Calu3 (cell line): ENCODE data around the gene USP48. TPM values are rescaled to one million over a fixed set of nuclear protein-coding genes. Genes with fewer than 3 reads are reported as not detected.
A peak's percentile ranks its signal among the peaks of the same experiment; 100 is the strongest.

Experiments
- BruUV-seq: library from RNA; stranded (reverse); fragments of 400-500 nt; replicated peaks from 2 replicates; lab custom pipeline; 2021; lab: Mats Ljungman, UMichigan
- CTCF ChIA-PET: fragments of 300-600 bp; sonication (Branson Sonifier 250); formaldehyde crosslinking; loops from one replicate; lab custom pipeline; 2022; ENCODE audit warnings: antibody characterized with exemption; lab: Charles Lee
- DNase-seq: peaks from one replicate; pipeline ENCODE4 v3.0.0; 2022
- H3K27ac Mint-ChIP-seq: one replicate; pipeline ENCODE4 v1.8.0; 2022; ENCODE audit warnings: mixed read lengths; ENCODE audit not compliant: unreplicated experiment
- H3K27me3 Mint-ChIP-seq: one replicate; pipeline ENCODE4 v1.8.0; 2022; ENCODE audit warnings: mixed read lengths; ENCODE audit not compliant: unreplicated experiment
- H3K36me3 Mint-ChIP-seq: one replicate; pipeline ENCODE4 v1.8.0; 2022; ENCODE audit warnings: mild to moderate bottlenecking, moderate library complexity, mixed read lengths; ENCODE audit not compliant: insufficient read depth, unreplicated experiment
- H3K4me1 Mint-ChIP-seq: one replicate; pipeline ENCODE4 v1.8.0; 2022; ENCODE audit warnings: mild to moderate bottlenecking, low read depth, mixed read lengths; ENCODE audit not compliant: unreplicated experiment
- H3K4me3 Mint-ChIP-seq: one replicate; pipeline ENCODE4 v1.8.0; 2022; ENCODE audit warnings: mild to moderate bottlenecking, low read depth, moderate library complexity, mixed read lengths; ENCODE audit not compliant: unreplicated experiment
- H3K9me3 Mint-ChIP-seq: one replicate; pipeline ENCODE4 v1.8.0; 2022; ENCODE audit warnings: low read depth, mixed read lengths; ENCODE audit not compliant: unreplicated experiment
- CTCF ChIP-seq: fragments of 200-600 bp; IDR thresholded peaks from one replicate; pipeline ENCODE4 v1.8.0; 2022; ENCODE audit warnings: antibody characterized with exemption; ENCODE audit not compliant: unreplicated experiment
- intact Hi-C: fragments of 100-400 bp; cut with micrococcal nuclease; formaldehyde crosslinking; loops from one replicate; pipeline ENCODE4 v1.10.0; 2022; ENCODE audit not compliant: unreplicated experiment
- total RNA-seq: library from RNA; stranded (reverse); gene quantifications from 2 replicates; pipeline ENCODE4 v1.2.3, GENCODE V29; 2022

Gene USP48
- total RNA-seq, 1 experiment from 2014 or later: 56.6 TPM

GRCh38 chr1:21652101-21652936, 130.6 kb downstream of the USP48 start:
- Mint-ChIP-seq H3K27me3 (no peaks in the 10 kb centered on the region), H3K4me3 (peak overlapping the region; percentile 74), H3K9me3 (no peaks in the 10 kb centered on the region), H3K4me1 (peaks cover 25% of the 10 kb centered on the region), H3K27ac (peak overlapping the region; percentile 57), H3K36me3 (peaks cover 17% of the 10 kb centered on the region)
- no TSS peak for BruUV-seq
- no peak for TF ChIP-seq CTCF
- CTCF ChIA-PET: interaction anchor here (0.8 kb wide), 1 partner anchor 29 kb away, joined by 4 read pairs; no protein-coding TSS in a partner anchor
- intact Hi-C loops: loop anchor here (10.0 kb wide), 1 partner anchor 138 kb away; no protein-coding TSS in a partner anchor
- DNase-seq: no peak

GRCh38 chr1:21651214-21652042, 131.5 kb downstream of the USP48 start:
- peak; percentile 42 for DNase-seq
- peak overlapping the region; percentile 68 for H3K27ac Mint-ChIP-seq

GRCh38 chr1:21650400-21650799, 132.5 kb downstream of the USP48 start:
- no peaks in the 10 kb centered on the region for H3K9me3 Mint-ChIP-seq
- H3K4me1 Mint-ChIP-seq: peaks cover 26% of the 10 kb centered on the region
- CTCF ChIA-PET: no interaction called here

More at GRCh38 chr1:21651214-21652042, 131.5 kb downstream of the USP48 start:
- no peak for TF ChIP-seq CTCF
- CTCF ChIA-PET: interaction anchor here (0.8 kb wide), 1 partner anchor 28 kb away, joined by 4 read pairs; no protein-coding TSS in a partner anchor
- Mint-ChIP-seq H3K4me1 (peaks cover 24% of the 10 kb centered on the region), H3K27me3 (no peaks in the 10 kb centered on the region), H3K36me3 (peaks cover 17% of the 10 kb centered on the region), H3K9me3 (no peaks in the 10 kb centered on the region), H3K4me3 (peak overlapping the region; percentile 74)
- BruUV-seq: no TSS peak
- intact Hi-C loops: loop anchor here (10.0 kb wide), 1 partner anchor 137 kb away; no protein-coding TSS in a partner anchor

More at GRCh38 chr1:21650400-21650799, 132.5 kb downstream of the USP48 start:
- H3K36me3 Mint-ChIP-seq: peaks cover 17% of the 10 kb centered on the region
- no peak for DNase-seq
- intact Hi-C loops: loop anchor here (10.0 kb wide), 1 partner anchor 136 kb away; no protein-coding TSS in a partner anchor
- no peak for TF ChIP-seq CTCF
- H3K27me3 Mint-ChIP-seq: no peaks in the 10 kb centered on the region
- peak overlapping the region; percentile 74 for H3K4me3 Mint-ChIP-seq
- no TSS peak for BruUV-seq
- H3K27ac Mint-ChIP-seq: no peak overlapping the region
